A549 (cell line): ENCODE measurements around the gene IFT88.

Experiments
- CHD4 ChIP-seq: fragments of 200-600 bp; sonication (generic); IDR thresholded peaks from 2 replicates; pipeline ENCODE4 v1.6.1; 2016; ENCODE audit warnings: antibody characterized with exemption, mild to moderate bottlenecking, borderline replicate concordance
- CTCF ChIP-seq: fragments of >200 bp; sonication (Bioruptor Twin); formaldehyde crosslinking; IDR thresholded peaks from 3 replicates; pipeline ENCODE4 v1.5.1; 2016
- POLR2A ChIP-seq: IDR thresholded peaks from 2 replicates; pipeline ENCODE4 v1.6.1; 2012; ENCODE audit warnings: mild to moderate bottlenecking, low read length
- REST ChIP-seq: fragments of 200-600 bp; sonication (generic); IDR thresholded peaks from 2 replicates; pipeline ENCODE4 v1.6.1; 2016; ENCODE audit warnings: antibody characterized with exemption, mild to moderate bottlenecking, moderate library complexity

GRCh38 chr13:20567881-20568528 is 1.0 kb downstream of the IFT88 start:
- TF ChIP-seq REST (no peak), CTCF (no peak), POLR2A (no peak), CHD4 (no peak)
